ENCODE data around the gene DZIP1.

The DZIP1 gene

DNA sequence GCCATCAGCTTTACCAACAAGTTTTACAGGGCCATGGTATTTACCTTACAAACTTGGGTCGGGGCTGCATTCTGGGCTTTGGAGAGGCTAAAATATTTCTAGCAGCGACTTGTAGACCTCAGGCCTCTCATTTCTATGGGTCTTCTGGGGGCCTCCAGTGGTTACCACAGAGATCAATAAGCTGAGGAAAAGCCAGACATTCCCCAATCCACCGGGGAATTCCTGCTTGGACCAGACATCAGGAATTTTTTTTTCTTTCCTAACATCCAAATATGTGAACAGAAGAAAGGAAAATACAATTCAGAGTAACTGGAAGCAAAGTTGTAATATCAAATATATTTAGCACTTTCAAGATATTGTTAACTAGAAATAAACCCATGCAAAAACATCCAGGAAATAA is 1.5 kb downstream of the DZIP1 start:
- DNase-seq (ENCODE audit: low read depth in 3 of 3), result no peak

DNA sequence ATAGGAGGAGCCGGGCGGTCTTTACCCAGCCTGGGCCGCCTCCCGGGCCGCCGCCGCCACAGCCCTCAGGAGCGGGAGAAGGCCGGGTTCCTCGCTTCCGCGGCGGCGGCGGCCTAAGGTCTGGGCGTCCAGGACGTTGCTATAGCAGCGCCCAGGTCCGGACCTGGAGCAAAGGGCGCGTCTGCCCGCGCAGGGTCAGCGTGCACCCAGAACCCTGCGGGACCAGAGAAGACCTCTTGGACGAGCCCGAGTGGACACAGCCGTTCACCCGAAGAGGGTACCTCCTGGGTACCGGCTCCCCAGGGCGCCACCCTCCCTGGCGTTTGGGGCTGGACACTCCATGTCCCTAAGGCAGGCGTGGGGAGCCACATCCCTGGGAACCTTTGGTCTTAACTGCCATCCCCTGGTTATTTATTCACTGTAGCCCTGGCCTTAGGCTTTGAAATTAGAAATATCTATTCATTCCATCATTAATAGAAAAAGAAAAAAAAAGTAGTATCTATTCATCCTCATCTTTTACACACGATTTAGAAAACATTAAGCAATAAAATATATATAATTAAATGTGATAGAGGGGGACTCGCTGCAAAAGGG is 2.4 kb downstream of the DZIP1 start:
- DNase-seq (ENCODE audit: low read depth in 3 of 3), result no peak

DNA sequence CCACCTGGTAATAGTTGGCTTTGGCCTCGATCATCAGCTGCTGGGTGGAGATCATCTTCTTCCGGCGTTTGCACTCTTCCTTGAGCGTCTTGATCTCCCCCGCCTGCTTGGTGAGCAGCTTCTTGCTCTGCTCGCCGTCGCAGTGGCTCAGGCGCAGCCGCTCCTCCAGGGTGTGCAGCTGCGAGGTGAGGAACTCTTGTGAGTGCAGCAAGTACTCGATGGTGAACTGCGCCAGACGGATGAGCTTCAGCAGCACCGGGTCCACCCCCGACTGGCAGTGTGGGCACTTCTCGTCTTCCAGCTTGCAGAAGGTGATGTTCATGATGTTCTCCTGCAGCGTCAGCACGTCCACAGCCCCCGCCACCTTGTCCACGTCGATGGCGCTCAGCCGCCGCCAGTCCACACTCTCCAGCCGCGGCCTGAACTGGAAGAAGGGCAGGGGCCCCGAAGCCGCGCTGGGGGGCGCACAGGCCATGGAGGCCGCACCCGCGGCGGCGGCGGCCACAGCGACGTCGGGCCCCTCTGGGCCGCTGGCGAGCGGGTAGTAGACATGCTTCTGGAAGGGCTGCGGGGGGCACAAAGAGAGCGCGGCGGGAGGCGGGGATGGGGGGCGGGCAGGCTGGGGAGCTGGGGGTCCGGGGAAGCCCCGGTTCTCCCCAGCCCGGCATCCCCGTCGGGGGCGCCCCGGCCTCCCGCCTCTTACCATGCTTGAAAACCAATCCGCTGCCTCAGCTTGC is 3.0 kb downstream of the DZIP1 start:
- no peak for DNase-seq (ENCODE audit: low read depth in 3 of 3)

- no peak for DNase-seq (ENCODE audit: low read depth in 3 of 3)
These were observed 7.7 kb downstream of the DZIP1 start for GRCh38 chr13:95636853-95637252.

- no peak for DNase-seq (ENCODE audit: low read depth in 3 of 3)
These were observed 13.9 kb downstream of the DZIP1 start for GRCh38 chr13:95630593-95630992.

GRCh38 chr13:95629071-95629470 is 15.4 kb downstream of the DZIP1 start:
- no peak for DNase-seq (ENCODE audit: low read depth in 3 of 3)

- no peak for DNase-seq (ENCODE audit: low read depth in 3 of 3)
These were observed 16.0 kb downstream of the DZIP1 start for GRCh38 chr13:95628488-95628887.

DNA sequence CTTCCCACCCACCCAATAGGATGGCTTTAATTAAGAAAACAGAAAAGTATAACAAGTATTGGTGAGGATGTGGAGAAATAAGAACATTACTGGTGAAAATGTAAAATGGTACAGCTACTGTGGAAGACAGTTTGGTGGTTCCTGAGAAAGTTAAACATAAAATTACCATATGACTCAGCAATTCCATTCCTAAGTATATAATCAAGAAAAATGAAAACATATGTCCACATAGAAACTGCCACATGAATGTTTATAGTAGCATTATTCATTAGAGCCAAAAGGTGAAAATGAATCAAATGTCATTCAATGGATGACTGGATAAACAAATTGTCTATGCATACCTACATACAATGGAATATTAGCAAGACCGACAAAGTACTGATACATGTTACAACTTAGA is 16.9 kb downstream of the DZIP1 start:
- DNase-seq (ENCODE audit: low read depth in 3 of 3), result no peak

DNA sequence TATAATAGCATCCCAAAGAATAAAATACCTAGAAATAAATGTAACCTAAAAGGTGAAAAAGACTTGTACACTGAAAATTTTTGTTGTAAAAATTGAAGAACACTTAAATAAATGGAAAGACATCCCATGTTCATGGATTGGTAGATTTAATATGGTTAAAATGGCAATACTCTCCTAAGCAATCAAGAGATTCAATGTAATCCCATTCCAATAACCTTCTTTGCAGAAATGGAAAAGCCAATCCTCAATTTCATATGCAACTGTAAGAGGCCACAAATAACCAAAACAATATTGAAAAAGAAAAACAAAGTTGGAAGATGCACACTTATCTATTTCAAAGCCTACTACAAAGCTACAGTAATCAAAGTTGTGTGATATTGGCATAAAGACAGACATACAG is 17.7 kb downstream of the DZIP1 start:
- no peak for DNase-seq (ENCODE audit: low read depth in 3 of 3)

GRCh38 chr13:95624020-95624419 is 20.5 kb downstream of the DZIP1 start:
- DNase-seq (ENCODE audit: low read depth in 3 of 3), result no peak

DNA sequence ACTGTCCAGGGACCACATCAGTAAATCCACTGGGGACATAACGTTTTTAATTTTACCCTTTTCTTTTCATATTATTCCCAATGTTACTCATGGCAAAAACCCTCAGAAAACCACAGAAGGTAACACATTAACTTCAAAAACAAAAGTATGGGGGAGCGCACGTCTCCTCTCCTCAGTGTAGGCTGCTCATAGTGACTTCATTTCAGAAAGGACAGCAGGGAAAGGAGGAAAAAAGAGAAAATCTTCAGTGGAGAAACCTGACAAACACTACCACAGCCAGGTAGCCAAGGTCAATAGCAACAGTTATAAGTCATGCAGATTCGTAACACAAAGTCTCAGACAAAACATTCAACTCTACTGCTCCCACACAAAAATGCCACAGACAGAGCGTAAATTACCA is 21.4 kb downstream of the DZIP1 start:
- no peak for DNase-seq (ENCODE audit: low read depth in 3 of 3)

GRCh38 chr13:95620825-95621498 is 23.5 kb downstream of the DZIP1 start:
- no peak for DNase-seq (ENCODE audit: low read depth in 3 of 3)

- no peak for DNase-seq (ENCODE audit: low read depth in 3 of 3)
These were observed 24.3 kb downstream of the DZIP1 start for GRCh38 chr13:95620030-95620824.

- no peak for DNase-seq (ENCODE audit: low read depth in 3 of 3)
These were observed 29.0 kb downstream of the DZIP1 start for GRCh38 chr13:95615539-95615938.

- DNase-seq (ENCODE audit: low read depth in 3 of 3), result no peak
These were observed 29.8 kb downstream of the DZIP1 start for GRCh38 chr13:95614641-95615245.

- DNase-seq (ENCODE audit: low read depth in 3 of 3), result no peak
These were observed 35.7 kb downstream of the DZIP1 start for GRCh38 chr13:95608640-95609323.

GRCh38 chr13:95607366-95607765 is 37.1 kb downstream of the DZIP1 start:
- no peak for DNase-seq (ENCODE audit: low read depth in 3 of 3)

- DNase-seq (ENCODE audit: low read depth in 3 of 3), result no peak
These were observed 38.9 kb downstream of the DZIP1 start for GRCh38 chr13:95605448-95606125.

- no peak for DNase-seq (ENCODE audit: low read depth in 3 of 3)
These were observed 40.0 kb downstream of the DZIP1 start for GRCh38 chr13:95604556-95604915.

GRCh38 chr13:95603887-95604555 is 40.5 kb downstream of the DZIP1 start:
- no peak for DNase-seq (ENCODE audit: low read depth in 3 of 3)
